Measurements from ENCODE around the gene OPTN.

DNA sequence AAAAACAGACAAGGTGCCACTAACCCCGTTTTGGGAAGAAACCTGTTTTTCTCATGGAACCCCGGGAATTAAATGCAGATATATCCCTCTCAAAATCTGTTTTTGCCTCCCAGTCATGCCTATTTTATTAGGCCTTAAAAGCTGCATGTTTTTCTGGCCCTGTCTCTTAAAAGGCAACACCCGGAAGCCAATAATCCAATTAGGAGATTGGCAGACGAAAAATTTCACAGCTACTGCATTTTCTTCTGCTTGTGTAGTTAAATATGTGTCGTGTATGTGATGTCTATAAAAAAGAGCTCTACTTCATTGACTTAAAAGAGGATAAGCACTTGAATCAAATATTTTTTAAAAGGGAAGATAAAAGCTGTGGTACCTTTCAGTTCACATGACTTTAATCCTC lies 31.9 kb upstream of the OPTN start:
- TF ChIP-seq CTCF (IDR thresholded peaks at IDR 0.05) (no peak), EZH2 (IDR thresholded peaks at IDR 0.05) (no peak)
